Keratinocyte (primary cell): ENCODE data around the gene GRM4. TPM values are rescaled to one million over a fixed set of nuclear protein-coding genes. Genes with fewer than 3 reads are reported as not detected.

ENCODE experiments used
- DNase-seq: peaks from one replicate; pipeline ENCODE4 v3.0.0-alpha.2; 2011; ENCODE audit warnings: low read depth, missing footprints, low spot score
- FAIRE-seq: peaks from 2 replicates; lab custom pipeline; 2011; peaks lifted over from hg19 to GRCh38; lab: Jason Lieb, UNC
- H2AFZ ChIP-seq: 2 replicates; pipeline ENCODE4 v1.6.0; 2012; ENCODE audit warnings: low read length, control low read depth, inconsistent platforms; ENCODE audit not compliant: control insufficient read depth
- H3K27ac ChIP-seq: 2 replicates; pipeline ENCODE4 v1.5.1; 2011; ENCODE audit warnings: low read length; ENCODE audit not compliant: control insufficient read depth, insufficient read depth
- H3K27me3 ChIP-seq: 3 replicates; pipeline ENCODE4 v1.6.0; 2011; ENCODE audit warnings: low read length; ENCODE audit not compliant: control insufficient read depth, insufficient read depth; ENCODE audit errors: extremely low read depth
- H3K36me3 ChIP-seq, 2 experiments: 2 replicates in 1 of 2; 3 replicates in 1 of 2; pipeline ENCODE4 v1.5.1; 2011; ENCODE audit warnings: low read length in 2 of 2, mild to moderate bottlenecking in 1 of 2; ENCODE audit not compliant: control insufficient read depth in 2 of 2, insufficient read depth in 2 of 2; ENCODE audit errors: extremely low read depth in 1 of 2
- H3K4me1 ChIP-seq: 3 replicates; pipeline ENCODE4 v1.5.1; 2011; ENCODE audit warnings: low read length; ENCODE audit not compliant: control insufficient read depth, insufficient read depth; ENCODE audit errors: extremely low read depth
- H3K4me2 ChIP-seq: 3 replicates; pipeline ENCODE4 v1.6.0; 2011; ENCODE audit warnings: low read depth, low read length; ENCODE audit not compliant: control insufficient read depth, insufficient read depth; ENCODE audit errors: extremely low read depth
- H3K4me3 ChIP-seq, 3 experiments: fragments of 200-600 bp in 1 of 3; sonication (generic) in 1 of 3; 2 replicates in 2 of 3; 3 replicates in 1 of 3; pipeline ENCODE4 v1.5.1; 2011 to 2016; ENCODE audit warnings: low read length in 3 of 3, mild to moderate bottlenecking in 3 of 3, control low read depth in 2 of 3, inconsistent platforms in 1 of 3, low read depth in 1 of 3, mixed read lengths in 1 of 3, mixed run types in 1 of 3, moderate library complexity in 1 of 3; ENCODE audit not compliant: control insufficient read depth in 2 of 3, insufficient read depth in 2 of 3; ENCODE audit errors: extremely low read depth in 1 of 3
- H3K79me2 ChIP-seq: 2 replicates; pipeline ENCODE4 v1.6.0; 2012; ENCODE audit warnings: low read length; ENCODE audit not compliant: control insufficient read depth, insufficient read depth
- H3K9ac ChIP-seq: 3 replicates; pipeline ENCODE4 v1.6.0; 2011; ENCODE audit warnings: low read length; ENCODE audit not compliant: control insufficient read depth, insufficient read depth; ENCODE audit errors: extremely low read depth
- H3K9me1 ChIP-seq: 3 replicates; pipeline ENCODE4 v1.6.0; 2011; ENCODE audit warnings: low read length; ENCODE audit not compliant: control insufficient read depth, insufficient read depth; ENCODE audit errors: extremely low read depth
- H3K9me3 ChIP-seq: 2 replicates; pipeline ENCODE4 v1.5.1; 2012; ENCODE audit warnings: low read depth, low read length; ENCODE audit not compliant: control insufficient read depth
- H4K20me1 ChIP-seq: 3 replicates; pipeline ENCODE4 v1.6.0; 2011; ENCODE audit warnings: low read length; ENCODE audit not compliant: control insufficient read depth, insufficient read depth; ENCODE audit errors: extremely low read depth
- EZH2 ChIP-seq: IDR thresholded peaks from one replicate; pipeline ENCODE4 v1.6.1; 2012; ENCODE audit warnings: inconsistent platforms, mild to moderate bottlenecking, low read length, moderate library complexity
- dilution Hi-C: fragments of 300-500 bp; cut with MboI; formaldehyde crosslinking; loops from one replicate; pipeline ENCODE4 v1.7.0; 2020; ENCODE audit warnings: low sequenced_read_pairs; ENCODE audit not compliant: extremely low pct_ligation_motif_present
- polyA plus RNA-seq, 5 experiments: library from polyadenylated mRNA; depleted of rRNA in 3 of 5; stranded (reverse) in 3 of 5; stranded (forward) in 1 of 5; unstranded in 1 of 5; fragments of >200 nt; gene quantifications; 1 replicate in 1 of 5; 2 replicates in 3 of 5; 3 replicates in 1 of 5; pipeline versions ENCODE4 v1.2.1 to v1.2.3, GENCODE V29; 2011 to 2012; ENCODE audit warnings: missing spikeins in 2 of 5, low read depth in 1 of 5, low replicate concordance in 1 of 5
- TF ChIP-seq, protein P1 (sequence below), 3 experiments: IDR thresholded peaks in 1 of 3; conservative IDR thresholded peaks in 1 of 3; optimal IDR thresholded peaks in 1 of 3; 2 replicates in 2 of 3; 3 replicates in 1 of 3; pipeline versions ENCODE3 to v1.5.1; 2011; ENCODE audit warnings: low read length in 3 of 3, mild to moderate bottlenecking in 3 of 3, moderate library complexity in 2 of 3, control low read depth in 1 of 3, inconsistent platforms in 1 of 3; ENCODE audit not compliant: insufficient read depth in 2 of 3; ENCODE audit errors: extremely low read depth in 1 of 3

The GRM4 gene
- polyA plus RNA-seq, 1 donor (not counting 4 experiments of a cell fraction or from before 2014, with no cell fraction given), result not detected

DNA sequence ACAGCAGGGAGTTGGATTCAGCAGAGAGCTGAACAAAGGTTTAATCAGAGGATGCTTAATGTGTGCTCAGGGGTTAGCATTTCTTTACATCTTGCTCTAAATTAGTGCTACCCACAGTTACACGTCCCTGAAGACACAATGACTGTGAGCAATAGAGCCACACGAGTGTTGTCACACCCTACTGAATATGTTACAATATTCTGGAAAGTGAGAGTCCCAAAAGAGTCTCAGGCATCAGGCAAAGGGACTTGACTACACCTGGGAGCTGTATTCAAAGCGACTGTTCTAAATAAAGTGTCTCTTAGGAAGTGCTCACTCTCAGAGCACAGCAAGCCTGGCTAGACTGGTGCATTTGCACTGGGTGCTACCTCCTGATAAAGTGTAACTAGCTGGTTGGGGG is 108.7 kb downstream of the GRM4 start:
- no peak for FAIRE-seq

DNA sequence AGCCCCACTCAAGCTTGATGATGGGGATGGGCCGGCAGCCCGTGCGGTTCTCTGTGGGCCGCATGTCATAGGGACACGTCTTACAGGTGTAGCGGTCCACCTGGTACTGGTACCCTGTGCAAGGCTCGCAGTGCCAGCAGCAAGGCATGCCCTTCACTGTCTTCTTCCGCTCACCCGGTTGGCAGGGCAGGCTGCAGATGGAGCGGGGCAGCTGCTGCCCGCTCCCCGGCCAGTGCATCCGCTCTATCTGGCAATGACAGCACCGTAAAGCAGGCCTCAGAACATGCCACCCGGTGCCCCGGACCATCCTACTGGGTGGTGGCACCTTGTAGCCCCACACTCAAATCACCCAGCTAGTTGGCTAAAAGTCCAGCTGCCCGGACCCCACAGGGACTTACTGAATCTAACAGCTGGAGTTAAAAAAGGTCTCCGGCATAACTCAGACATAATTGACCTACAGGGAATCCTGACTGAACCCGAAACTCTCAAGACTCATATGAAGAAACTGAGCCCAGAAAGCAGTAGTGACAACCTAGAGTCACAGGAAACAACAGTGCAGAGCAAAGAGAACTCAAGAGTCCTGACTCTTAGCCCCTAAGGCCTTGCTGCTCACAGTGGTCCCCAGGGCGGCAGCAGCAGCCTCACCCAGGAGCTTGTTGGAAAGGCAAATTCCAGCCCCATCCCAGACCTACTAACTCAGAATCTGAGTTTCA is 109.4 kb downstream of the GRM4 start:
- Histone ChIP-seq H3K9ac (no peak overlapping the region), H3K4me1 (no peaks in the 10 kb centered on the region), H3K36me3 (no peaks in the 10 kb centered on the region), H3K79me2 (no peaks in the 10 kb centered on the region), H4K20me1 (no peaks in the 10 kb centered on the region), H3K4me3 (no peak overlapping the region), H3K27ac (no peak overlapping the region), H3K4me2 (no peak overlapping the region), H3K27me3 (peaks cover 8% of the 10 kb centered on the region), H3K9me3 (no peaks in the 10 kb centered on the region), H3K9me1 (no peaks in the 10 kb centered on the region), H2AFZ (no peak overlapping the region)
- FAIRE-seq (no peak), DNase-seq (no peak)
- no peak for TF ChIP-seq EZH2
- TF ChIP-seq, protein P1, sequence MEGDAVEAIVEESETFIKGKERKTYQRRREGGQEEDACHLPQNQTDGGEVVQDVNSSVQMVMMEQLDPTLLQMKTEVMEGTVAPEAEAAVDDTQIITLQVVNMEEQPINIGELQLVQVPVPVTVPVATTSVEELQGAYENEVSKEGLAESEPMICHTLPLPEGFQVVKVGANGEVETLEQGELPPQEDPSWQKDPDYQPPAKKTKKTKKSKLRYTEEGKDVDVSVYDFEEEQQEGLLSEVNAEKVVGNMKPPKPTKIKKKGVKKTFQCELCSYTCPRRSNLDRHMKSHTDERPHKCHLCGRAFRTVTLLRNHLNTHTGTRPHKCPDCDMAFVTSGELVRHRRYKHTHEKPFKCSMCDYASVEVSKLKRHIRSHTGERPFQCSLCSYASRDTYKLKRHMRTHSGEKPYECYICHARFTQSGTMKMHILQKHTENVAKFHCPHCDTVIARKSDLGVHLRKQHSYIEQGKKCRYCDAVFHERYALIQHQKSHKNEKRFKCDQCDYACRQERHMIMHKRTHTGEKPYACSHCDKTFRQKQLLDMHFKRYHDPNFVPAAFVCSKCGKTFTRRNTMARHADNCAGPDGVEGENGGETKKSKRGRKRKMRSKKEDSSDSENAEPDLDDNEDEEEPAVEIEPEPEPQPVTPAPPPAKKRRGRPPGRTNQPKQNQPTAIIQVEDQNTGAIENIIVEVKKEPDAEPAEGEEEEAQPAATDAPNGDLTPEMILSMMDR (optimal IDR thresholded peaks at IDR 0.05 in 1 of 3, IDR thresholded peaks at IDR 0.05 in 1 of 3, conservative IDR thresholded peaks at IDR 0.05 in 1 of 3; ENCODE audit: extremely low read depth in 1 of 3, insufficient read depth in 2 of 3, low read length in 3 of 3), result no peak
- dilution Hi-C loops, result no loop called here

More for the DNA sequence above, 108.7 kb downstream of the GRM4 start:
- H3K27ac ChIP-seq, result no peak overlapping the region
- no peaks in the 10 kb centered on the region for H3K9me1 ChIP-seq
- no peak overlapping the region for H2AFZ ChIP-seq
- no peaks in the 10 kb centered on the region for H3K36me3 ChIP-seq
- H3K4me3 ChIP-seq, result no peak overlapping the region
- H3K9me3 ChIP-seq, result no peaks in the 10 kb centered on the region
- no peak overlapping the region for H3K9ac ChIP-seq
- DNase-seq, result no peak
- dilution Hi-C loops, result no loop called here
- H3K4me2 ChIP-seq, result no peak overlapping the region
- no peaks in the 10 kb centered on the region for H4K20me1 ChIP-seq
- no peaks in the 10 kb centered on the region for H3K79me2 ChIP-seq
- peaks cover 8% of the 10 kb centered on the region for H3K27me3 ChIP-seq
- no peaks in the 10 kb centered on the region for H3K4me1 ChIP-seq
- TF ChIP-seq, protein P1 (optimal IDR thresholded peaks at IDR 0.05 in 1 of 3, IDR thresholded peaks at IDR 0.05 in 1 of 3, conservative IDR thresholded peaks at IDR 0.05 in 1 of 3; ENCODE audit: extremely low read depth in 1 of 3, insufficient read depth in 2 of 3, low read length in 3 of 3), result no peak
- TF ChIP-seq EZH2, result no peak
